Smooth muscle cell (in vitro differentiated cells): ENCODE measurements around the gene SELENOS. TPM values are rescaled to one million over a fixed set of nuclear protein-coding genes. Genes with fewer than 3 reads are reported as not detected.
"Not testable (repeated sequence)": the region's sequence is repeated elsewhere in the genome, so short reads cannot be mapped to it uniquely, and the experiment has no call there.

Experiments used
- DNase-seq: peaks from one replicate; lab custom pipeline; 2025; ENCODE audit not compliant: unreplicated experiment; lab: John Stamatoyannopoulos, UW
- H2AFZ ChIP-seq: fragments of 200-600 bp; sonication (generic); 2 replicates; pipeline ENCODE4 v1.6.0; 2016; ENCODE audit warnings: antibody characterized with exemption, low read depth, mild to moderate bottlenecking
- H3F3A ChIP-seq: fragments of 200-600 bp; sonication (generic); 2 replicates; pipeline ENCODE4 v1.6.0; 2017; ENCODE audit warnings: antibody characterized with exemption, low read depth
- H3K27ac ChIP-seq: fragments of 200-600 bp; sonication (generic); 2 replicates; pipeline ENCODE4 v1.5.1; 2016; ENCODE audit warnings: low read depth, mild to moderate bottlenecking
- H3K27me3 ChIP-seq: fragments of 200-600 bp; sonication (generic); 2 replicates; pipeline ENCODE4 v1.6.1; 2016; ENCODE audit warnings: low read depth, mild to moderate bottlenecking
- H3K36me3 ChIP-seq: fragments of 200-600 bp; sonication (generic); 2 replicates; pipeline ENCODE4 v1.5.1; 2016; ENCODE audit warnings: low read depth
- H3K4me1 ChIP-seq: fragments of 200-600 bp; sonication (generic); 2 replicates; pipeline ENCODE4 v1.5.1; 2016; ENCODE audit warnings: low read depth
- H3K4me2 ChIP-seq: fragments of 200-600 bp; sonication (generic); 2 replicates; pipeline ENCODE4 v1.6.0; 2016; ENCODE audit warnings: mild to moderate bottlenecking
- H3K4me3 ChIP-seq: fragments of 200-600 bp; sonication (generic); 2 replicates; pipeline ENCODE4 v1.5.1; 2016; ENCODE audit warnings: mild to moderate bottlenecking
- H3K79me2 ChIP-seq: fragments of 200-600 bp; sonication (generic); 2 replicates; pipeline ENCODE4 v1.6.0; 2016; ENCODE audit warnings: low read depth, mild to moderate bottlenecking
- H3K9ac ChIP-seq: fragments of 200-600 bp; sonication (generic); 2 replicates; pipeline ENCODE4 v1.6.0; 2016; ENCODE audit warnings: low read depth
- H3K9me3 ChIP-seq: fragments of 200-600 bp; sonication (generic); replicated peaks from 2 replicates; pipeline ENCODE4 v1.5.1; 2016; ENCODE audit warnings: low read depth
- H4K20me1 ChIP-seq: fragments of 200-600 bp; sonication (generic); 2 replicates; pipeline ENCODE4 v1.6.0; 2016; ENCODE audit warnings: low read depth
- CTCF ChIP-seq: fragments of 200-600 bp; sonication (generic); IDR thresholded peaks from 2 replicates; pipeline ENCODE4 v1.5.1; 2017; ENCODE audit warnings: borderline replicate concordance, mild to moderate bottlenecking, antibody characterized with exemption; ENCODE audit not compliant: insufficient read depth, poor library complexity, severe bottlenecking
- WGBS: methylation state at CpG from one replicate; pipeline ENCODE4 v1.1.7; 2016; ENCODE audit warnings: low lambda C conversion rate; 5-methylcytosine and 5-hydroxymethylcytosine counted together
- polyA plus RNA-seq: library from polyadenylated mRNA; unstranded; fragments of >200 nt; fragmentation: Nextera tagmentation; extraction: Ambion mirVana; gene quantifications from 2 replicates; pipeline ENCODE4 v1.2.1, GENCODE V29; 2016
- total RNA-seq: library from RNA; depleted of rRNA; stranded (reverse); fragments of >200 nt; gene quantifications from 2 replicates; pipeline ENCODE4 v1.2.3, GENCODE V29; 2014

The SELENOS gene
- total and polyA plus RNA-seq, 2 experiments from 2014 or later = 108 to 130 TPM

- Histone ChIP-seq H3K4me2 (no peak overlapping the region), H3K4me1 (peaks cover 12% of the 10 kb centered on the region), H3K27ac (no peak overlapping the region), H3K9ac (no peak overlapping the region), H3K4me3 (no peak overlapping the region), H3K79me2 (peaks cover 74% of the 10 kb centered on the region), H3K27me3 (no peaks in the 10 kb centered on the region), H3F3A (no peaks in the 10 kb centered on the region), H3K9me3 (no peaks in the 10 kb centered on the region), H3K36me3 (peaks cover 33% of the 10 kb centered on the region), H4K20me1 (peaks cover 82% of the 10 kb centered on the region), H2AFZ (no peak overlapping the region)
- WGBS = 90% methylated on average over 8 of the region's 8 CpGs
- TF ChIP-seq CTCF = peak; percentile 62
- no peak for DNase-seq
Observed at GRCh38 chr15:101288905-101289513, 11.7 kb upstream of the SELENOS start.

- not testable (repeated sequence) for H3K9ac ChIP-seq, H3F3A ChIP-seq, H2AFZ ChIP-seq, H3K27me3 ChIP-seq, H3K9me3 ChIP-seq, H3K4me1 ChIP-seq, H3K4me3 ChIP-seq, H3K27ac ChIP-seq, DNase-seq, H3K4me2 ChIP-seq
- 89% methylated on average over 6 of the region's 6 CpGs for WGBS
- Histone ChIP-seq H3K36me3 (peaks cover 34% of the 10 kb centered on the region), H3K79me2 (peaks cover 57% of the 10 kb centered on the region), H4K20me1 (peaks cover 68% of the 10 kb centered on the region)
Observed at GRCh38 chr15:101287342-101287741, 10.1 kb upstream of the SELENOS start.

GRCh38 chr15:101286471-101287114 lies 9.3 kb upstream of the SELENOS start:
- no peak overlapping the region for H3K9ac ChIP-seq
- no peaks in the 10 kb centered on the region for H3K9me3 ChIP-seq
- H2AFZ ChIP-seq = no peak overlapping the region
- no peaks in the 10 kb centered on the region for H3K4me1 ChIP-seq
- TF ChIP-seq CTCF = no peak
- DNase-seq = no peak
- H3K36me3 ChIP-seq = peaks cover 36% of the 10 kb centered on the region
- peaks cover 50% of the 10 kb centered on the region for H3K79me2 ChIP-seq
- H3K27me3 ChIP-seq = no peaks in the 10 kb centered on the region
- H3K27ac ChIP-seq = no peak overlapping the region
- H4K20me1 ChIP-seq = peaks cover 60% of the 10 kb centered on the region
- no peak overlapping the region for H3K4me2 ChIP-seq
- 94% methylated on average over 9 of the region's 9 CpGs for WGBS
- no peak overlapping the region for H3K4me3 ChIP-seq
- H3F3A ChIP-seq = no peaks in the 10 kb centered on the region

- H3K4me1 ChIP-seq = no peaks in the 10 kb centered on the region
- no peaks in the 10 kb centered on the region for H3K9me3 ChIP-seq
- peaks cover 24% of the 10 kb centered on the region for H3K79me2 ChIP-seq
- H3K36me3 ChIP-seq = peaks cover 33% of the 10 kb centered on the region
- H3K4me3 ChIP-seq = no peak overlapping the region
- peaks cover under 1% of the 10 kb centered on the region for H3F3A ChIP-seq
- H2AFZ ChIP-seq = no peak overlapping the region
- H3K27ac ChIP-seq = no peak overlapping the region
- no peak for TF ChIP-seq CTCF
- 97% methylated on average over 6 of the region's 6 CpGs for WGBS
- DNase-seq = no peak
- H3K4me2 ChIP-seq = no peak overlapping the region
- no peak overlapping the region for H3K9ac ChIP-seq
- H4K20me1 ChIP-seq = peaks cover 33% of the 10 kb centered on the region
- no peaks in the 10 kb centered on the region for H3K27me3 ChIP-seq
Observed at GRCh38 chr15:101283931-101284330, 6.6 kb upstream of the SELENOS start.
